ENCODE measurements around the gene MEGF11. TPM values are rescaled to one million over a fixed set of nuclear protein-coding genes. Genes with fewer than 3 reads are reported as not detected.

The MEGF11 gene
- total RNA-seq, 3 donors from 2014 or later: not detected

GRCh38 chr15:66184492-66184891 lies 69.1 kb downstream of the MEGF11 start:
- TF ChIP-seq CTCF (IDR thresholded peaks at IDR 0.05): no peak
- no peak for TF ChIP-seq POLR2A (IDR thresholded peaks at IDR 0.05)
- TF ChIP-seq POLR2AphosphoS5 (IDR thresholded peaks at IDR 0.05): no peak
- H3K27ac ChIP-seq: no peak overlapping the region
- no peak for DNase-seq (ENCODE audit: low spot score in 2 of 2)
- intact Hi-C loops (cut with DNase I; ENCODE audit: low total_unique reads): no loop called here
- peaks cover 0 to 6% of the 10 kb centered on the region in 2 donors for H3K27me3 ChIP-seq
- H3K9me3 ChIP-seq: no peaks in the 10 kb centered on the region
- no peaks in the 10 kb centered on the region for H3K4me1 ChIP-seq
- no peak overlapping the region for H3K4me3 ChIP-seq
- H3K36me3 ChIP-seq: no peaks in the 10 kb centered on the region

GRCh38 chr15:66180531-66181097 lies 72.9 kb downstream of the MEGF11 start:
- H3K27me3 ChIP-seq: peaks cover 0 to 6% of the 10 kb centered on the region in 2 donors
- H3K4me1 ChIP-seq: no peaks in the 10 kb centered on the region
- no peak for DNase-seq (ENCODE audit: low spot score in 2 of 2)
- no peaks in the 10 kb centered on the region for H3K36me3 ChIP-seq
- no peak overlapping the region for H3K27ac ChIP-seq
- intact Hi-C loops (cut with DNase I; ENCODE audit: low total_unique reads): no loop called here
- H3K9me3 ChIP-seq: no peaks in the 10 kb centered on the region
- TF ChIP-seq CTCF (IDR thresholded peaks at IDR 0.05) (no peak), POLR2AphosphoS5 (IDR thresholded peaks at IDR 0.05) (no peak), POLR2A (IDR thresholded peaks at IDR 0.05) (no peak)
- H3K4me3 ChIP-seq: no peak overlapping the region

- intact Hi-C loops (cut with DNase I; ENCODE audit: low total_unique reads): no loop called here
- Histone ChIP-seq H3K4me1 (no peaks in the 10 kb centered on the region), H3K4me3 (no peak overlapping the region), H3K27me3 (peaks cover 0 to 3% of the 10 kb centered on the region in 2 donors), H3K36me3 (no peaks in the 10 kb centered on the region), H3K27ac (no peak overlapping the region), H3K9me3 (no peaks in the 10 kb centered on the region)
- TF ChIP-seq POLR2AphosphoS5 (IDR thresholded peaks at IDR 0.05): no peak
- TF ChIP-seq CTCF (IDR thresholded peaks at IDR 0.05): no peak
- no peak for TF ChIP-seq POLR2A (IDR thresholded peaks at IDR 0.05)
- no peak for DNase-seq (ENCODE audit: low spot score in 2 of 2)
These were observed 75.0 kb downstream of the MEGF11 start for GRCh38 chr15:66178531-66178910.

- no peaks in the 10 kb centered on the region for H3K4me1 ChIP-seq
- TF ChIP-seq POLR2AphosphoS5 (IDR thresholded peaks at IDR 0.05) (no peak), CTCF (IDR thresholded peaks at IDR 0.05) (no peak)
- no peak overlapping the region for H3K27ac ChIP-seq
- no peak for DNase-seq (ENCODE audit: low spot score in 2 of 2)
- H3K9me3 ChIP-seq: no peaks in the 10 kb centered on the region
- no peaks in the 10 kb centered on the region for H3K27me3 ChIP-seq
- intact Hi-C loops (cut with DNase I; ENCODE audit: low total_unique reads): no loop called here
- no peak overlapping the region for H3K4me3 ChIP-seq
- no peaks in the 10 kb centered on the region for H3K36me3 ChIP-seq
These were observed 81.1 kb downstream of the MEGF11 start for GRCh38 chr15:66172324-66172980.

GRCh38 chr15:66171841-66172240 lies 81.7 kb downstream of the MEGF11 start:
- TF ChIP-seq CTCF (IDR thresholded peaks at IDR 0.05) (no peak), POLR2AphosphoS5 (IDR thresholded peaks at IDR 0.05) (no peak), POLR2A (IDR thresholded peaks at IDR 0.05) (no peak)
- Histone ChIP-seq H3K9me3 (no peaks in the 10 kb centered on the region), H3K27me3 (no peaks in the 10 kb centered on the region), H3K4me3 (no peak overlapping the region), H3K4me1 (no peaks in the 10 kb centered on the region), H3K36me3 (no peaks in the 10 kb centered on the region), H3K27ac (no peak overlapping the region)
- intact Hi-C loops (cut with DNase I; ENCODE audit: low total_unique reads): no loop called here
- DNase-seq (ENCODE audit: low spot score in 2 of 2): no peak

Measured in breast epithelium (tissue), 4 donors.